Stomach (tissue), 4 donors: ENCODE data around the gene EML6.

Experiments
- CTCF ChIP-seq, 7 experiments: fragments of 450-650 bp in 4 of 7; fragments of 200-600 bp in 3 of 7; sonication (generic) in 3 of 7; IDR thresholded peaks; one replicate each; pipeline ENCODE4 v1.5.1; 2016 to 2019; ENCODE audit warnings: antibody characterized with exemption in 7 of 7, control low read depth in 2 of 7, mild to moderate bottlenecking in 1 of 7
- EP300 ChIP-seq: sonication (generic); formaldehyde crosslinking; IDR thresholded peaks from one replicate; pipeline ENCODE4 v1.6.1; 2017; ENCODE audit warnings: antibody characterized with exemption
- POLR2A ChIP-seq, 4 donors: fragments of 450-650 bp; IDR thresholded peaks; one replicate each; pipeline ENCODE4 v1.6.1; 2016; ENCODE audit warnings: antibody characterized with exemption in 4 of 4, control low read depth in 2 of 4, mild to moderate bottlenecking in 1 of 4, moderate library complexity in 1 of 4
- POLR2AphosphoS5 ChIP-seq, 3 donors: sonication (generic); formaldehyde crosslinking; IDR thresholded peaks; one replicate each; pipeline ENCODE4 v1.6.1; 2016; ENCODE audit warnings: antibody characterized with exemption in 3 of 3

DNA sequence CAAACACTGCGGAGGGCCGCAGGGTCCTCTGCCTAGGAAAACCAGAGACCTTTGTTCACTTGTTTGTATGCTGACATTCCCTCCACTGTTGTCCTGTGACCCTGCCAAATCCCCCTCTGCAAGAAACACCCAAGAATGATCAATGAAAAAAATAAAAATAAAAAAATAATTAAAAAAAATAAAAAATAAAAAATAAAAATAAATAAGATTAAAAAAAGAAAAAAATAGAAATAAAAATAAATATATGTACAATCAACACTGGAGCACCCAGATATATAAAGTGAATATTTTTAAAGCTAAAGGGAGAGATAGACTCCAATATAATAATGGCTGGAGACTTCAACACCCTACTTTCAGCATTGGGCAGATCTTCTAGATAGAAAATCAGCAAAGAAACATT is 23.8 kb upstream of the EML6 start:
- no peak for TF ChIP-seq CTCF (IDR thresholded peaks at IDR 0.05)
- TF ChIP-seq POLR2AphosphoS5 (IDR thresholded peaks at IDR 0.05): no peak
- TF ChIP-seq POLR2A (IDR thresholded peaks at IDR 0.05): no peak
- no peak for TF ChIP-seq EP300
